NCI-H2171 (cell line): ENCODE measurements around the gene TRIM36.

Experiments used
- DNase-seq: peaks from one replicate; lab custom pipeline; 2025; lab: John Stamatoyannopoulos, UW

The TRIM36 gene

GRCh38 chr5:115169487-115170133 lies at the start of gene TRIM36:
Gene TRIM36 (minus strand): TSS chr5:115169908. CDS start chr5:115169634, 274 bp downstream.
- peak; percentile 84 for DNase-seq

GRCh38 chr5:115214541-115214940 lies 44.8 kb upstream of the TRIM36 start:
- no peak for DNase-seq

- DNase-seq: no peak
Observed at GRCh38 chr5:115209279-115209678, 39.6 kb upstream of the TRIM36 start.

GRCh38 chr5:115202952-115203351 lies 33.2 kb upstream of the TRIM36 start:
- no peak for DNase-seq

- DNase-seq: no peak
Observed at GRCh38 chr5:115196161-115196560, 26.5 kb upstream of the TRIM36 start.

- no peak for DNase-seq
Observed at GRCh38 chr5:115194676-115195075, 25.0 kb upstream of the TRIM36 start.

GRCh38 chr5:115193295-115193694 lies 23.6 kb upstream of the TRIM36 start:
- no peak for DNase-seq

- no peak for DNase-seq
Observed at GRCh38 chr5:115192098-115192497, 22.4 kb upstream of the TRIM36 start.

GRCh38 chr5:115191474-115192031 lies 21.8 kb upstream of the TRIM36 start:
- no peak for DNase-seq

- DNase-seq: no peak
Observed at GRCh38 chr5:115190388-115190787, 20.7 kb upstream of the TRIM36 start.

GRCh38 chr5:115189866-115190265 lies 20.2 kb upstream of the TRIM36 start:
- DNase-seq: no peak

GRCh38 chr5:115186794-115187193 lies 17.1 kb upstream of the TRIM36 start:
- DNase-seq: no peak

- no peak for DNase-seq
Observed at GRCh38 chr5:115184770-115185169, 15.1 kb upstream of the TRIM36 start.

- DNase-seq: no peak
Observed at GRCh38 chr5:115181757-115182156, 12.0 kb upstream of the TRIM36 start.

GRCh38 chr5:115180165-115180709 lies 10.5 kb upstream of the TRIM36 start:
- no peak for DNase-seq

GRCh38 chr5:115179394-115180164 lies 9.9 kb upstream of the TRIM36 start:
- DNase-seq: no peak

GRCh38 chr5:115179030-115179393 lies 9.3 kb upstream of the TRIM36 start:
- DNase-seq: no peak

GRCh38 chr5:115170929-115171510 lies 1.3 kb upstream of the TRIM36 start:
- no peak for DNase-seq

GRCh38 chr5:115170134-115170928 lies 623 bp upstream of the TRIM36 start:
- DNase-seq: no peak

GRCh38 chr5:115168829-115169486 lies 750 bp downstream of the TRIM36 start:
- no peak for DNase-seq

GRCh38 chr5:115166744-115167393 lies 2.8 kb downstream of the TRIM36 start:
- DNase-seq: no peak
